HG03196 (cell line): ENCODE measurements around the gene PSAPL1.

ENCODE experiments used
- ATAC-seq: cut with Tn5 transposase; IDR thresholded peaks from one replicate; pipeline ENCODE4 v1.9.1; 2021; ENCODE audit not compliant: unreplicated experiment

The PSAPL1 gene

GRCh38 chr4:7421356-7422150, 13.2 kb downstream of the PSAPL1 start:
- no peak for ATAC-seq

GRCh38 chr4:7420661-7421040, 14.1 kb downstream of the PSAPL1 start:
- no peak for ATAC-seq

GRCh38 chr4:7419961-7420660, 14.6 kb downstream of the PSAPL1 start:
- no peak for ATAC-seq

- ATAC-seq: no peak
Measured at GRCh38 chr4:7418131-7418943, 16.4 kb downstream of the PSAPL1 start.

- ATAC-seq: no peak
Measured at GRCh38 chr4:7417639-7418038, 17.1 kb downstream of the PSAPL1 start.

- no peak for ATAC-seq
Measured at GRCh38 chr4:7416745-7417432, 17.8 kb downstream of the PSAPL1 start.

GRCh38 chr4:7415927-7416686, 18.6 kb downstream of the PSAPL1 start:
- ATAC-seq: no peak

- ATAC-seq: no peak
Measured at GRCh38 chr4:7414736-7415510, 19.8 kb downstream of the PSAPL1 start.

- no peak for ATAC-seq
Measured at GRCh38 chr4:7414046-7414445, 20.7 kb downstream of the PSAPL1 start.

GRCh38 chr4:7412554-7412912, 22.2 kb downstream of the PSAPL1 start:
- ATAC-seq: no peak

GRCh38 chr4:7411896-7412553, 22.7 kb downstream of the PSAPL1 start:
- no peak for ATAC-seq

GRCh38 chr4:7411491-7411890, 23.2 kb downstream of the PSAPL1 start:
- ATAC-seq: no peak

GRCh38 chr4:7410446-7410845, 24.3 kb downstream of the PSAPL1 start:
- ATAC-seq: no peak

- no peak for ATAC-seq
Measured at GRCh38 chr4:7408166-7408565, 26.6 kb downstream of the PSAPL1 start.

- no peak for ATAC-seq
Measured at GRCh38 chr4:7403001-7403400, 31.7 kb downstream of the PSAPL1 start.

GRCh38 chr4:7402526-7402925, 32.2 kb downstream of the PSAPL1 start:
- no peak for ATAC-seq

- no peak for ATAC-seq
Measured at GRCh38 chr4:7400671-7401298, 33.9 kb downstream of the PSAPL1 start.

- ATAC-seq: no peak
Measured at GRCh38 chr4:7399440-7400234, 35.1 kb downstream of the PSAPL1 start.
